Gastroesophageal sphincter (tissue), 3 donors: ENCODE results near the gene IL1RL1.

ENCODE experiments used
- POLR2A ChIP-seq, 2 donors: fragments of 450-650 bp; IDR thresholded peaks; one replicate each; pipeline ENCODE4 v1.6.1; 2017; ENCODE audit warnings: antibody characterized with exemption in 2 of 2, mild to moderate bottlenecking in 2 of 2, moderate library complexity in 1 of 2
- POLR2AphosphoS5 ChIP-seq: sonication (generic); formaldehyde crosslinking; IDR thresholded peaks from one replicate; pipeline ENCODE4 v1.6.1; 2017; ENCODE audit warnings: antibody characterized with exemption
- TF ChIP-seq, protein P1 (sequence below), 4 experiments: fragments of 200-600 bp in 2 of 4; fragments of 450-650 bp in 2 of 4; sonication (generic) in 1 of 4; IDR thresholded peaks; one replicate each; pipeline ENCODE4 v1.5.1; 2017 to 2019; ENCODE audit warnings: antibody characterized with exemption in 4 of 4, mild to moderate bottlenecking in 2 of 4, moderate library complexity in 2 of 4

- TF ChIP-seq, protein P1, sequence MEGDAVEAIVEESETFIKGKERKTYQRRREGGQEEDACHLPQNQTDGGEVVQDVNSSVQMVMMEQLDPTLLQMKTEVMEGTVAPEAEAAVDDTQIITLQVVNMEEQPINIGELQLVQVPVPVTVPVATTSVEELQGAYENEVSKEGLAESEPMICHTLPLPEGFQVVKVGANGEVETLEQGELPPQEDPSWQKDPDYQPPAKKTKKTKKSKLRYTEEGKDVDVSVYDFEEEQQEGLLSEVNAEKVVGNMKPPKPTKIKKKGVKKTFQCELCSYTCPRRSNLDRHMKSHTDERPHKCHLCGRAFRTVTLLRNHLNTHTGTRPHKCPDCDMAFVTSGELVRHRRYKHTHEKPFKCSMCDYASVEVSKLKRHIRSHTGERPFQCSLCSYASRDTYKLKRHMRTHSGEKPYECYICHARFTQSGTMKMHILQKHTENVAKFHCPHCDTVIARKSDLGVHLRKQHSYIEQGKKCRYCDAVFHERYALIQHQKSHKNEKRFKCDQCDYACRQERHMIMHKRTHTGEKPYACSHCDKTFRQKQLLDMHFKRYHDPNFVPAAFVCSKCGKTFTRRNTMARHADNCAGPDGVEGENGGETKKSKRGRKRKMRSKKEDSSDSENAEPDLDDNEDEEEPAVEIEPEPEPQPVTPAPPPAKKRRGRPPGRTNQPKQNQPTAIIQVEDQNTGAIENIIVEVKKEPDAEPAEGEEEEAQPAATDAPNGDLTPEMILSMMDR (IDR thresholded peaks at IDR 0.05) = no peak
- TF ChIP-seq POLR2A (IDR thresholded peaks at IDR 0.05) (no peak), POLR2AphosphoS5 (no peak)
These were observed 35.2 kb downstream of the IL1RL1 start for GRCh38 chr2:102346381-102347130.
